ENCODE results near the gene ARID4B. TPM values are rescaled to one million over a fixed set of nuclear protein-coding genes. Genes with fewer than 3 reads are reported as not detected.
"Not testable (repeated sequence)": the region's sequence is repeated elsewhere in the genome, so short reads cannot be mapped to it uniquely, and the experiment has no call there.

ARID4B gene
- total RNA-seq, 4 donors from 2014 or later: 23.6 to 37.9 (median 33.0) TPM

GRCh38 chr1:235277709-235278108 is 50.3 kb downstream of the ARID4B start:
- DNase-seq (ENCODE audit: low spot score in 2 of 2): no peak
- H3K4me3 ChIP-seq (ENCODE audit: low read depth, poor library complexity, severe bottlenecking): no peak overlapping the region
- intact Hi-C loops (cut with DNase I; ENCODE audit: low total_unique reads): no loop called here
- TF ChIP-seq CTCF (IDR thresholded peaks at IDR 0.05): no peak
- no peak for TF ChIP-seq POLR2A (IDR thresholded peaks at IDR 0.05)

GRCh38 chr1:235275836-235276235 is 52.1 kb downstream of the ARID4B start:
- no peak for DNase-seq (ENCODE audit: low spot score in 2 of 2)
- intact Hi-C loops (cut with DNase I; ENCODE audit: low total_unique reads): no loop called here
- no peak for TF ChIP-seq POLR2A (IDR thresholded peaks at IDR 0.05)
- no peak for TF ChIP-seq CTCF (IDR thresholded peaks at IDR 0.05)
- 94 to 97% methylated on average over 6 of the region's 6 CpGs for whole genome bisulfite sequencing, 2 donors
- no peak overlapping the region for H3K4me3 ChIP-seq (ENCODE audit: low read depth, poor library complexity, severe bottlenecking)

GRCh38 chr1:235275223-235275622 is 52.8 kb downstream of the ARID4B start:
- intact Hi-C loops (cut with DNase I; ENCODE audit: low total_unique reads): no loop called here
- H3K4me3 ChIP-seq (ENCODE audit: low read depth, poor library complexity, severe bottlenecking): no peak overlapping the region
- 54 to 64% methylated on average over 3 of the region's 3 CpGs for WGBS, 2 donors
- no peak for DNase-seq (ENCODE audit: low spot score in 2 of 2)
- TF ChIP-seq CTCF (IDR thresholded peaks at IDR 0.05) (no peak), POLR2A (IDR thresholded peaks at IDR 0.05) (no peak)

GRCh38 chr1:235272851-235273250 is 55.1 kb downstream of the ARID4B start:
- TF ChIP-seq CTCF (IDR thresholded peaks at IDR 0.05): no peak
- no peak for TF ChIP-seq POLR2A (IDR thresholded peaks at IDR 0.05)
- intact Hi-C loops (cut with DNase I; ENCODE audit: low total_unique reads): no loop called here
- 82% methylated on average over 4 of the region's 4 CpGs for WGBS, 2 donors
- H3K4me3 ChIP-seq (ENCODE audit: low read depth, poor library complexity, severe bottlenecking): no peak overlapping the region
- no peak for DNase-seq (ENCODE audit: low spot score in 2 of 2)

- no peak for DNase-seq (ENCODE audit: low spot score in 2 of 2)
- TF ChIP-seq POLR2A (IDR thresholded peaks at IDR 0.05): no peak
- no peak for TF ChIP-seq CTCF (IDR thresholded peaks at IDR 0.05)
- intact Hi-C loops (cut with DNase I; ENCODE audit: low total_unique reads): no loop called here
Measured at GRCh38 chr1:235270625-235271024, 57.4 kb downstream of the ARID4B start.

GRCh38 chr1:235269990-235270389 is 58.0 kb downstream of the ARID4B start:
- DNase-seq (ENCODE audit: low spot score in 2 of 2); intact Hi-C loops (cut with DNase I; ENCODE audit: low total_unique reads); H3K4me3 ChIP-seq (ENCODE audit: low read depth, poor library complexity, severe bottlenecking): not testable (repeated sequence)
- 75 to 76% methylated on average over 18 of the region's 18 CpGs for WGBS, 2 donors

More at GRCh38 chr1:235270625-235271024, 57.4 kb downstream of the ARID4B start:
- no peak overlapping the region for H3K4me3 ChIP-seq (ENCODE audit: low read depth, poor library complexity, severe bottlenecking)

Data from lower leg skin (tissue), 4 donors.